IPS DF 6.9 (cell line): ENCODE data around the gene FREM3.
A peak's percentile ranks its signal among the peaks of the same experiment; 100 is the strongest.

Experiments
- DNase-seq: peaks from one replicate; pipeline ENCODE4 v3.0.0-alpha.2; 2013; ENCODE audit warnings: low read depth, low spot score
- H3K27ac ChIP-seq: one replicate; pipeline ENCODE4 v1.5.1; 2013; ENCODE audit warnings: low read length, control low read depth
- H3K27me3 ChIP-seq: 2 replicates; pipeline ENCODE4 v1.6.1; 2013; ENCODE audit warnings: mild to moderate bottlenecking, low read length; ENCODE audit not compliant: control insufficient read depth, insufficient read depth
- H3K36me3 ChIP-seq: 2 replicates; pipeline ENCODE4 v1.6.1; 2013; ENCODE audit warnings: low read length; ENCODE audit not compliant: control insufficient read depth, insufficient read depth
- H3K4me1 ChIP-seq: 2 replicates; pipeline ENCODE4 v1.6.1; 2013; ENCODE audit warnings: low read length; ENCODE audit not compliant: control insufficient read depth, insufficient read depth
- H3K4me3 ChIP-seq: 2 replicates; pipeline ENCODE4 v1.5.1; 2013; ENCODE audit warnings: mild to moderate bottlenecking, low read length
- H3K9me3 ChIP-seq: 2 replicates; pipeline ENCODE4 v1.6.1; 2013; ENCODE audit warnings: low read length, inconsistent platforms; ENCODE audit not compliant: control insufficient read depth, insufficient read depth
- WGBS: extraction: QIAGEN DNeasy Blood & Tissue Kit; methylation state at CpG from one replicate; pipeline ENCODE4 v1.1.7; 2013; ENCODE audit warnings: mixed read lengths, missing lambda C conversion rate; ENCODE audit not compliant: insufficient read length, insufficient coverage; 5-methylcytosine and 5-hydroxymethylcytosine counted together

Gene FREM3

GRCh38 chr4:143713955-143714625 is 13.6 kb upstream of the FREM3 start:
- Histone ChIP-seq H3K36me3 (no peaks in the 10 kb centered on the region), H3K27me3 (no peaks in the 10 kb centered on the region), H3K27ac (no peak overlapping the region), H3K9me3 (no peaks in the 10 kb centered on the region), H3K4me3 (no peak overlapping the region), H3K4me1 (peaks cover 2% of the 10 kb centered on the region; the same call in 1 of the 2 replicates)
- DNase-seq, result no peak
- no CpG with 5 or more reads among the region's 2 CpGs for WGBS

- no peak for DNase-seq
- no CpG with 5 or more reads among the region's 5 CpGs for WGBS
- no peak overlapping the region for H3K27ac ChIP-seq
Measured at GRCh38 chr4:143713553-143713952, 13.1 kb upstream of the FREM3 start.

DNA sequence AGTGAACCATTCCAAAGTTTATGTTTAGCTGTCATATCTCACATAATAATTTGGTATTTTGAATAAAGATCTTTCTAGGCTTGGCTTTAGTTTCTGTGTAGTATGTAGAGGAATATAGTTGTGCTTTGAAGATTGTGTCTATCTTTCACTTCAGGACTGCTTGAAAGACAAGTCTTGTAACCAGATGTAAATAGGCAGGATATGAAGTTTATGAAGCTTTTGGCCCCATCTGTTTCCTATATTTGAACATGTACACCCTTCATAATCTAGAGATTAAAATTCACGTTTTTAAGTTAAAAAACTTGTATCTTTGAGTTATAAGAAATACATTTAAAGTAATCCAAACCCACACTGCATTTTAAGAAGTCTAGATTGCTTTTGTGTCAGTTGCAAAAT is 11.7 kb upstream of the FREM3 start:
- H3K4me1 ChIP-seq, result peaks cover 2% of the 10 kb centered on the region; the same call in 1 of the 2 replicates
- DNase-seq, result no peak
- H3K9me3 ChIP-seq, result no peaks in the 10 kb centered on the region
- H3K36me3 ChIP-seq, result no peaks in the 10 kb centered on the region
- no peak overlapping the region for H3K27ac ChIP-seq
- no peaks in the 10 kb centered on the region for H3K27me3 ChIP-seq
- H3K4me3 ChIP-seq, result no peak overlapping the region
- WGBS, result no CpG with 5 or more reads among the region's 1 CpG

More at GRCh38 chr4:143713553-143713952, 13.1 kb upstream of the FREM3 start:
- no peaks in the 10 kb centered on the region for H3K36me3 ChIP-seq
- no peak overlapping the region for H3K4me3 ChIP-seq
- no peaks in the 10 kb centered on the region for H3K9me3 ChIP-seq
- no peaks in the 10 kb centered on the region for H3K27me3 ChIP-seq
- peaks cover 2% of the 10 kb centered on the region; the same call in 1 of the 2 replicates for H3K4me1 ChIP-seq

GRCh38 chr4:143711543-143712154 is 11.2 kb upstream of the FREM3 start:
- Histone ChIP-seq H3K27me3 (no peaks in the 10 kb centered on the region), H3K36me3 (no peaks in the 10 kb centered on the region), H3K4me1 (peaks cover 2% of the 10 kb centered on the region; the same call in 1 of the 2 replicates), H3K4me3 (no peak overlapping the region), H3K27ac (no peak overlapping the region), H3K9me3 (no peaks in the 10 kb centered on the region)
- DNase-seq, result no peak
- WGBS, result 100% methylated on average over 1 of the region's 4 CpGs

DNA sequence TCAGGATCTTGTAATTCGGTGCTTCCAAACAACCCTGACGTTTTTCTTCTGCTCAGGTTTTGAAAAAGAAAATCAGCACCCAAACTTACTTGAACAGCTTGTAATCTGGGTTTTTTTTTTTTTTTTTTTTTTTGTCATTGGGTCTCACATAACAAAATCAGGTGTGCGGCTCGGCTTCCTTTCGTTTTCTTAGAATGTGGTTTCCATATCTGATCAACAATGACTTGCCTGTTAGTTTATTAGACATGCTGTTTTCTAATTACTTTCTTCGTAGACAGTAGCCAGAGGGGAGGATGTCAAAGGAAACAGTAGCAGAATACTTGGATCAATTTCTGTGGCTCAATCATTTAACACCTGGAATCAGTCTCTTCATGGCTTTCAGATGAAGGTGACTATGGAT is 890 bp upstream of the FREM3 start:
- no peaks in the 10 kb centered on the region for H3K4me1 ChIP-seq
- H3K27me3 ChIP-seq, result peaks cover 26% of the 10 kb centered on the region
- no peaks in the 10 kb centered on the region for H3K36me3 ChIP-seq
- DNase-seq, result no peak
- H3K4me3 ChIP-seq, result no peak overlapping the region
- no CpG with 5 or more reads among the region's 6 CpGs for WGBS
- H3K27ac ChIP-seq, result no peak overlapping the region
- no peaks in the 10 kb centered on the region for H3K9me3 ChIP-seq

GRCh38 chr4:143700046-143700415 is 444 bp downstream of the FREM3 start:
- Histone ChIP-seq H3K36me3 (no peaks in the 10 kb centered on the region), H3K27ac (no peak overlapping the region), H3K4me1 (no peaks in the 10 kb centered on the region), H3K9me3 (no peaks in the 10 kb centered on the region), H3K4me3 (peak overlapping the region; percentile 48; the same call in 1 of the 2 replicates), H3K27me3 (peaks cover 26% of the 10 kb centered on the region)
- no peak for DNase-seq
- WGBS, result no CpG with 5 or more reads among the region's 34 CpGs

DNA sequence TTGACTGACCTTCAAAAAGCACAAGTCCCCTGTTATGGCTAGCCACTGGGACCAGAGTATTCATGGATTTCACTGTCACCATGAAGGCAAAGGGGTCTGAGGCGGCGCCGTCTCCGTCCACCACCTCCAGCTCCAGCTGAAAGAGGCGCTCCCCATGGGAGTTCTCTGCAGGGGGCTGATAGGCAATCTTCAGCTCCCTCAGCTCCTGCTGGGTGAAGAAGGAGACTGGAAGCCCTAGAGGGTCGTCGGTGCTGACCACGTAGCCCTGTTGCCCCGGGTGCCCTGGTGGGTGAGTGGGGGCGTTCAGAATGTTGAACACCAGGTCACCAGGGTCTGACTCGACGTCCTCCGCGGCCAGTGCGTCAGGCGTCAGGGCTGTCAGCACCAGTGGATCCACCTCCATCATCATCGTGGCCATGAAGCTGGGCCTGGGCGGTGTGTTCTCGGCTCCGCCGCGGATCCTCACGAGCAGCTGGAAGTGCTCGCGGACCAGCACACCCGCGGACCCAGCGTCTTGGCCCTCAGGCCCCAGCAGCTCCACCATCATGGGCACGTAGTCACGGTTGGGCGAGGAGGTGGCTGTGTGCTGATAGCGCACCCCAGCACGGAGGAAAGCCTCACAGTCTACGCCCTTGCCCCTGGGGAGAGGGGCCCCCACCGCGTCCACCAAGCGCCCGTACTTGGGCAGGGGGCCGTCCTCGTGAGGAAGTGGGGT is 987 bp downstream of the FREM3 start:
- Histone ChIP-seq H3K27me3 (peaks cover 26% of the 10 kb centered on the region), H3K4me1 (no peaks in the 10 kb centered on the region), H3K27ac (no peak overlapping the region), H3K4me3 (peak overlapping the region; percentile 48; the same call in 1 of the 2 replicates), H3K9me3 (no peaks in the 10 kb centered on the region), H3K36me3 (no peaks in the 10 kb centered on the region)
- WGBS, result no CpG with 5 or more reads among the region's 40 CpGs
- no peak for DNase-seq

DNA sequence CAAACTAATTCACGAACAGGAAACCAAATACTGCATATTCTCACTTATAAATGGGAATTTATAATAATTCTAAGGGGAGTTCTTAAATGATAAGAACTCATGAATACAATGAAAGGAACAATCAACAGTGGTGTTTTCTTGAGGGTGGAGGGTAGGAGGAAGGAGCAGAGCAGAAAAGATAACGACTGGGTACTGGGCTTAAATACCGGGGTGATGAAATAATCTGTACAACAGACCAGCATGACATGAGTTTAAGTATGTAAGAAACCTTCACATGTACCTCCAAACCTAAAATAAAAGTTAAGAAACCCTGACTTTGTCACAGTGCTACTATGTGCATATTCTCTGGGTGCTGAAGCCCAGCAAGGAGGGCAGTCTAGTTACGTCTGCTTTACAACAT is 6.6 kb downstream of the FREM3 start:
- Histone ChIP-seq H3K27me3 (no peaks in the 10 kb centered on the region; the same call in 1 of the 2 replicates), H3K4me3 (no peak overlapping the region), H3K9me3 (no peaks in the 10 kb centered on the region), H3K36me3 (no peaks in the 10 kb centered on the region), H3K4me1 (no peaks in the 10 kb centered on the region), H3K27ac (no peak overlapping the region)
- WGBS, result no CpG with 5 or more reads among the region's 4 CpGs
- no peak for DNase-seq

GRCh38 chr4:143692241-143692640 is 8.2 kb downstream of the FREM3 start:
- DNase-seq, result no peak
- no CpG with 5 or more reads among the region's 1 CpG for WGBS
- H3K27ac ChIP-seq, result no peak overlapping the region
- H3K4me3 ChIP-seq, result no peak overlapping the region
- H3K4me1 ChIP-seq, result no peaks in the 10 kb centered on the region
- H3K27me3 ChIP-seq, result no peaks in the 10 kb centered on the region
- H3K9me3 ChIP-seq, result no peaks in the 10 kb centered on the region
- no peaks in the 10 kb centered on the region for H3K36me3 ChIP-seq

DNA sequence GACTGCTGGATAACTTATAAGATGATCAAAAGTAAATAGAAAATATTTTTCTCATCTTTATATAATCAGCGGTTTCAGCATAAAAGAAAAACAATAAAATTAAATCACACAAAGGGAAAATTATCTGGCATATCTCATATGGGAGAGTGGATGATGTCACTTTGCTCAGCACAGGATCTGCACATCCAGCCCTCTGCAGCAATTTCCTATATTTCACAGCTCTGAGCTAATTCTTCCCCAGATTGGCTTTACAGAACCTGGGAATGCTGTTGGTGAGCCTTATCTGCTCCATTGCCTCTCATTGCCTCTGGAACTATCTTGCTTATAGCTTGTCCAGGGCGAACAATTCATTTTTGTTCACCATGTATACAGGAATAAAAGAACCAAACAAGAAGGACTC is 21.0 kb downstream of the FREM3 start:
- DNase-seq, result no peak
- Histone ChIP-seq H3K9me3 (no peaks in the 10 kb centered on the region), H3K27me3 (no peaks in the 10 kb centered on the region), H3K4me3 (no peak overlapping the region), H3K36me3 (no peaks in the 10 kb centered on the region), H3K4me1 (no peaks in the 10 kb centered on the region), H3K27ac (no peak overlapping the region)
- WGBS, result no CpG with 5 or more reads among the region's 2 CpGs
